Right renal cortex interstitium (tissue), 3 donors: ENCODE results near the gene PCCA. TPM values are rescaled to one million over a fixed set of nuclear protein-coding genes. Genes with fewer than 3 reads are reported as not detected.
"Not testable (repeated sequence)": the region's sequence is repeated elsewhere in the genome, so short reads cannot be mapped to it uniquely, and the experiment has no call there.

Experiments used
- DNase-seq, 3 donors: peaks; one replicate each; pipeline ENCODE4 v3.0.0-alpha.2; 2013; ENCODE audit warnings: low read depth in 3 of 3, low spot score in 2 of 3
- polyA plus RNA-seq, 3 donors: library from polyadenylated mRNA; unstranded; fragments of 120-200 nt; gene quantifications; one replicate each; pipeline ENCODE4 v1.2.1, GENCODE V29; 2013; ENCODE audit not compliant: insufficient read length in 3 of 3

The PCCA gene
- polyA plus RNA-seq, 3 donors: 66.5 to 73.9 (median 66.7) TPM

- no peak for DNase-seq
These were observed 141.9 kb downstream of the PCCA start for GRCh38 chr13:100230769-100231149.

- no peak for DNase-seq
These were observed 142.3 kb downstream of the PCCA start for GRCh38 chr13:100231176-100231575.

GRCh38 chr13:100234006-100234405 lies 145.1 kb downstream of the PCCA start:
- no peak for DNase-seq

- DNase-seq: no peak
These were observed 145.7 kb downstream of the PCCA start for GRCh38 chr13:100234524-100235136.

DNA sequence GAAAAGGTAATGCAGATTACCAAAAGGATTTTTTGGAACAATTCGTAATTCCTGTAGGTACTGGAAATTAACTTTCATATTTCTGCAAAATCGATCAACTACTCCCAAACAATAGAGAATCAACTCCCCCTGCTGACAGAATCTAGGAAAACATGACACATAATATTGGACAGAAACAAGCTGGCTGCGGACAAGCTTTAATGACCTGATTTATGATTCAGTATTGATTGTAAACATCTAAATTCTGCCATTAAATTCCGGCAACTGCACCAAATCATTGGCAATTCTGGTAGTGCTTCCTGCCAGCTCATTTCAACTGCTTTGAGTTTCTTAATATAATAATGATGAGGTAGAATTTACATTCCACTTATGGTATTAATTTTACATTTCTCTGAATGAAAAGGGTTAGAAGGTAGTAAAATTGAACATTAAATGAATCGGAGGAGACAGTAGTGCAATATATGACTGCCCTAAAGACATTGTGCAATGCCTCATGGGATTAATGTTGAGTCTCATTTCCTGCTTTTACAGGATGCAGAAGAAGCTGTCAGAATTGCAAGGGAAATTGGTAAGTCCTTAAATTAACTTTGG lies 146.5 kb downstream of the PCCA start:
- no peak for DNase-seq

- no peak for DNase-seq
These were observed 151.4 kb downstream of the PCCA start for GRCh38 chr13:100240109-100240779.

DNA sequence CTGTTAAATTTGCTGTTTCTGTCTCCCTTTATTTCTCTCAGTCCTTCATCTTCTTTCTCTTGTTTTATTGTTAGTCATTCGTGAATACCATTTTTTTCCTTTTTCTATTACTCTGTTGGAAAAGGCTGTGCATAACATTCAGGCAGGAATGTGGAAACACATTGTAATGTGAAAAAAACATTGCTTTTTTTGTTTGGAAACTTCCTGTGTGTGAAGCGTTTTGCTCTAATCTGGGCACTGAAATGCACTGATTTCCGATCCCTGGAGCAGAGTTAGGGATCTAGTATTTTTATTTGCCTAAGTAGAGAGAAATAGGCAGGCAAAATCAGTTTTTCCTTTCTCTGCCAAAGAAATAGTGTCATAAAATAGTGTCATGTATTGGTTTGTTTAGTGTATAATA lies 155.5 kb downstream of the PCCA start:
- DNase-seq: no peak

- no peak for DNase-seq
These were observed 156.2 kb downstream of the PCCA start for GRCh38 chr13:100245104-100245503.

DNA sequence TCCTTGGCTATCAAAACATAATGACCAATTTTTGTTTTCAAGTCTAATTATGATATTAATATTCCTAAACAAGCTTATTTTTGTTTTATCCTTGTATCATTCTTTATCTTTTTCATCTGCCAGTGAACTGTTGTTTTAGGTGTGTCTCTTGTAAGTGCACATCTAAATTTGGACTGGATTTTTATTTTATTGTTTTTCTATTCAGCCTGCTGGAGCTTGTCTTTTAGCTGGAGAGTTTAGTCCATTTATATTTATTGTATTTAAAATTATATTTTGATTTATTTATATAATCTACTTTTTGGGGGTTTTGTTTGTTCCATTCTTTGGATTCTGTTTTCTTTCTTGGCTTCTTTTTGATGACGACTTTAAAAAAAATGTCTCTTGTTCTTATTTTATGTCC lies 159.0 kb downstream of the PCCA start:
- DNase-seq: no peak

GRCh38 chr13:100254002-100254401 lies 165.1 kb downstream of the PCCA start:
- no peak for DNase-seq

DNA sequence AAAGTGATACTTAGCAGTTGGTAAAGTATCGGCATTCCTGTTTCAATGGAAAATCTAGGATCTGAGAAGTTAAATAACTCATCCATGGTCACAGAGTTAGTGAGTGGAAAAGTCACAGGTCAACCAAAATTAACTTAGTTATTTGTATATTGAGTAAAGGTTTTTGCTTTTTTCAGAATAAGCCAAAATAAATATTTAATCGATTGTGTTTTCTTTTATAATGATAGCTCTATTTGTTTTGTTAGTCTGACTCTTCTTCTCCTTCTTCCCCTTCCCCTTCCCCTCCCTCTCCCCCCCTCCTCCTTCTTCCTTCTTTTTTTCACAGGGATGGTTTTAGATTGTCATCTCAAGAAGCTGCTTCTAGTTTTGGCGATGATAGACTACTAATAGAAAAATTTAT lies 173.5 kb downstream of the PCCA start:
- no peak for DNase-seq

- no peak for DNase-seq
These were observed 177.1 kb downstream of the PCCA start for GRCh38 chr13:100266026-100266425.

DNA sequence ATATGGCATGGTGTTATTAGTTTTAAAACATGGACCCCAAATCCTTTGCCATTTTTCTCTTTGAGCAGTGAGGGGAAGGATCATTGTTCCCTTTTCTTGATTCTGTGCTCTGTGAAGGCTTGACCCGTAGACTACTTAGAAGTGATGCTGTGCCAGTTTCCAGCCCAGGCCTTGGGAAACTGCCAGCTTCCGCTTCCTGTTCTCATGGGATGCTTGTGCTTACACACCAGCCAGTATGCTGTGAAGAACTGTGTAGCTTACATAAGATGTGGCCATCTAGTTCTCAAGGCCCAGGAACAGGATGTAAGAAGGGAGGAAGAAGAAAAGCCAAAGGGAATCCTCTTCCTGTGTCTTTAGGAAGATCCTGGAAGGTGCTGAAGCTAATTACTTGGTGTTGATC lies 180.9 kb downstream of the PCCA start:
- no peak for DNase-seq

DNA sequence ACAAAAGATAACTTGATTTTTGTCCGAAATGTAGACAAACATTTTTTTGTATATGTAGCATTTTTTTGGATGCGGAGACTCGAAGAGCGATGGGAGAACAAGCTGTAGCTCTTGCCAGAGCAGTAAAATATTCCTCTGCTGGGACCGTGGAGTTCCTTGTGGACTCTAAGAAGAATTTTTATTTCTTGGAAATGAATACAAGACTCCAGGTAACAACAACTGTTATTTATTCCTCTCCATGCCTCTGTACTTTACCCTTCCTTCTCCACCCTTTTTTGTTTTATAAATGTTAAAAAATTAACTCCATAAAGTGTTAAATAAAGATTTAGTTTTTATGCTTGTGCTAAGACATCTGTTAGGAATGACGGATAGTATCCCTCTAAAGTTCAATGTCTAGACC lies 184.2 kb downstream of the PCCA start:
- DNase-seq: no peak

DNA sequence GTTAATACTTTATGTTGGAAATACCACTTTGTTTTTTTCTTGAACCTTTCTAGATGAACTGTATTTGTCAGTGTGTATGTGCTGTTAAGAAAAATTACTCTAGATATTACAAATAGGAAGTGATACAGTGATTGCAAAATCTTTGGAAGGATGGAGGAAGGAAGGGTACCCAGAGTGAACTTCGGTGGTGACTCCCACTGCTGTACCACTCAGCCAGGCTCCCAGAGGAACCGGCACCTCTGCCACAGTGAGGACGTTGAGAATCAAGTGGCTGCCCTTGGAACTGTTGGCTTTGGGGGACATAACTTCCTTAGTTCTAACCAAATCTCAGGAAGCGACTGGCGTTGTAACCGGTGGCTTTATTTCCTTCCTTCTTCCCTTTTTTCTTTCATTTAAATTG lies 184.7 kb downstream of the PCCA start:
- no peak for DNase-seq

DNA sequence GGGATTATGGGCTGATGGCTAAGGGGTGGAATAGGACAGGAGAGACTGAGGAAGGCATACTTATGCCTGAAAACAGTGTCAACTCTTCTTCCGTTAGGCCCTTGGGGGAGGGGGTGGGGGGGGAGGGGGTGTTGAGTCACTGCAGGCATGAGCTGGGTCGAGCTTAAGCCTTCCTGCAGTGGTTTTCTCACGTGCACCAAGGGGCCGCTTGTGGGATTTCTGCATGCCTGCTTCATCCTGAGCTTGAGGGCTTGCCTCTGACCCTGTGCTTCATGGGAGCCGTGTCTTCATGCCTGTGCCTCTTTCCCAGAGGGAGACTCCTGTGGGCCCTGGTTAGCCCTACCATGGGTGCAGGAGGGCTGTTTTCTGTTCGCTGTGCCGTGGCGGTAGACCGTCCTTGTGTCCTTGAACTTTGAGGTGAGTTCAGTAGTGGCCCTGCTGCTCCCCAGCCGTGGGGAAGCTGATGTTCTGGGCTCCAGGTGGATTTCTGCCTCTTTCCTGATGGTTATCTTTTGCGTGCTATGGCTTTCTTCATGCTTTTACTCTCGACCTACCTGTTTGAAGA lies 186.1 kb downstream of the PCCA start:
- no peak for DNase-seq

- DNase-seq: no peak
These were observed 186.9 kb downstream of the PCCA start for GRCh38 chr13:100275746-100276145.

DNA sequence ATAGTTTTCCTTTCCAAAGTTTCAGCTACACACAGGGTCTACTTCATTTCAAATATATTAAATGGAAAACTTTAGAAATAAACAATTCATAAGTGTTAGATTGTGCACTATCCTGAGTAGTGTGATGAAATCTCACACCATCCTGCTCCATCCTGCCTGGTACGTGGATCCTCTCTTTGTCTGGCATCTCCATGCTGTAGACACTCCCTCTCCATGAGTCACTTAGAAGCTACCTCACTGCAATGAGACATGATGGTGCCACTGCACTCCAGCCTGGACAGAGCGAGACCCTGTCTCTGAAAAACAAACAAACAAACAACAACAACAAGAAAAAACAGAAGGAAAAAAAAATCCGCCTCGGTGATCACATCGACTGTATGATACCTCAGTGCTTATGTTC lies 191.8 kb downstream of the PCCA start:
- DNase-seq: no peak

DNA sequence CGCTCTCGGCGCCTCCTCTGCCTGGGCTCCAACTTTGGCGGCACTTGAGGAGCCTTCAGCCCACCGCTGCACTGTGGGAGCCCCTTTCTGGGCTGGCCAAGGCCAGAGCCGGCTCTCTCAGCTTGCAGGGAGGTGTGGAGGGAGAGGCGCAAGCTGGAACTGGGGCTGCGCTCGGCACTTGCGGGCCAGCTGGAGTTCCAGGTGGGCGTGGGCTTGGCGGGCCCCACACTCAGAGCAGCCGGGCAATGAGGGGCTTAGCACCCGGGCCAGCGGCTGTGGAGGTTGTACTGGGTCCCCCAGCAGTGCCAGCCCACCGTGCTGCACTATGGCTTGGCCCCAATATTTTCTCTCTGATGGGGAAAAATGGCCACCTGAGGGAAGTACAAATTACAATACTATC lies 193.4 kb downstream of the PCCA start:
- not testable (repeated sequence) for DNase-seq

GRCh38 chr13:100290165-100290801 lies 201.4 kb downstream of the PCCA start:
- no peak for DNase-seq

- DNase-seq: no peak
These were observed 202.7 kb downstream of the PCCA start for GRCh38 chr13:100291624-100292023.

DNA sequence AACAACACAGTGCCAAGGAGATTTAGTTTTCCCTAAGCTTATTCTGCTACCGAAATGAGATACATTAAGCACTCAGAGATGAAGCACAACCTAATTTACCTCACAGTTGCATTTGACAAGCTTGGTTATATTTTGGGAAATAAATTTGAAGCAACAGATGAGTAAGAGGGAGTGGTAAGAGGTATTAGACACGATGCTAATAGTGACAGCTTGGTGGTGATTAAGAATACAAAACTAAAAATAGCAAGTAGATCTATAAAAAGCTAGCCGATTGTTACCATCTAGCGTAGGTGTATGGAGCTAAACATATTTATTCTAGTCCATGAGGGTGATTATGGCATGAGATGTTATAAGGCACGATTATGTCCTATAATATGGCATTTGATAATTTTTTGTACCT lies 208.5 kb downstream of the PCCA start:
- no peak for DNase-seq
